HG03342 (cell line): ENCODE results near the gene SLK.

Source experiments
- ATAC-seq: cut with Tn5 transposase; IDR thresholded peaks from one replicate; pipeline ENCODE4 v1.9.1; 2021; ENCODE audit warnings: mild to moderate bottlenecking, moderate library complexity; ENCODE audit not compliant: unreplicated experiment

Gene SLK

DNA sequence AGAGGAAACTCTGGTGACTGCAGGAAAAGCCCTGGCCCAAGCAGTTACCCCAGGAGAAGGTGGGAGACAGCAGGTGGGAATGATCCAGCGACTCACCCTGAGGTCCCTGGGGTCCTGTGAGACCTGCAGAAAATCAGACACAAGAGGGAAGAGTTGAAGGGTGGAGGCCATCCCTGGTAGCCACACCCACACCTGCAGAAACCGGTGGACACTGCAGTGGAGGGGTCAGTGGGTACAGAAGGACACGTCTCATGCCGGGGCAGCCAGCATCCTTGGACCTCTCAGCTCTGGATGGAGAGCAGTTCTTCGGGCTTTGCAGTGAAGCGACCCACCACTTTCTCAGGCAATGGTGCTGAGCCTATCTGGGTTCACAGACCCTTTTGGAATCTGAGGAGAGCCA, 79.7 kb downstream of the SLK start:
- ATAC-seq: no peak

DNA sequence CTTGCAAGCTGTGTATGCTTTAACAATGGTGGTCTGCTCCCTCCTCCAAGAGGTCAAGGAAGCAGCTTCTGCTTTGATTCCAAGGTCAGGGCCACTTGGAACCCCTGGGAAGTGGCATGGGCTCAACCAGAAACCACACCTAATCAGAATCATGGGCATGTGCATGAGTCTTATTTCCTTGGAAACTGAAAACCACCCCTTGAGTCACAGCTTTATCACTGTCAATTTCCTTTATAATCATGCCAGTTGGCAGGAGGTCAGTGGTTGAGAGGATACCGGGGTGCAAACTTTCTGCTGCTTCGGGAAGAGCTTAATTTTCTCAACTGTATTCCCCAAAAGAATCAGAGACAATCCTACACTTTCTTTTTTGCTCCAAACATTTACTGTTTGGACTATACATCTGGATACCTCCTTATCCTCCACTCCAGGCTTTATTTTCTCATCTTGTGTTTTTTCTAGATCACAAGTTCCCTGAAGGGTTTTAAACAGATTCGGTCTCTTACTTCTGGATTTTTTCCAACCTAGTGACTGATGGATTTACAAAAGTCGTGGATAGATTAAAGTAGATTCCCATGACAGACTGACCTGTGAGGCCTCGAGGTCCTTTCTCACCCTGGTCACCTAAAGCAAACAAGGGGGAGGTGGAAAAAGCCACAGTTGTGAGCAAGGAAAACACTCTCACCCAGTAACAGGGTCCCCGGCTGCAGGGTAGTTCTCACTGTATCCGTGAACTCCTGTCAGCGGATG, 82.7 kb downstream of the SLK start:
- ATAC-seq: no peak

DNA sequence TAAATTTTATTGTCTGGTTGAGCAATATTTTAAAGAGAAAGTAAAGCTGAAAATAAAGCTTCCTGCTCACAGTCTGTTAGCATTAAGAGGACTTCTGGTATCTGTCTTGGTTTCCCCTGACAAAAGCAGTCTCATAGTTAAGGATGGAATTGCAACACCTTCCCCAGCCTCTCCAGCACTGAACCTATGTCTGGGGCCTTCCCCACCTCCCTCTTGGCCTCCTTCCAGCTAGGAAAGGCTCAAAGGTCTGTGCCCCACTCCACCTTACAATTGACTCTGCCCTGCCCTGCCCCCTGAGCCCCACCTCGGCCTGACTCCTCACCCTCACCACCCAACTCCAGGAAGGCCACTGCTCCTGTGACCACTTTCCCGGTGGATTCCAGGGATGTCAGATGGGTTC, 85.5 kb downstream of the SLK start:
- ATAC-seq: no peak

DNA sequence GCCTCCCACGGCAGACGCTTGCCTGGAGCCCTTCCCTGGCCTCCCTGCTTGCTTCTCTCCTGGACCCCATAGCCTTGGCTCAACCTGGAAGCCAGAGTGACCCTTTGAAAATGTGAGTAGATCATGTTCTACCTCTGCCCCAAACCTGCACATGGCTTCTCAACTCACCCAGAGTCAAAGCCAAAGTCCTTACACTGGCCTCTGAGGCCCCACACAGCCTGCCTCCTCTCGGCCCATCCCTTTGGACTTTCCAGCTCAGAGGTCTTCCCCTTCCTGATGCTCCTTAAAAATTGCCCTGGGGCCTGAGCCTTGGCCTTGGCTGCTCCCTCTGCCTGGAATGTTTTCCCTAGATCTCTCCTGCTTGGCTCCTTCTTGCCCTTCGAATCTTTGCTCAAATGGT, 86.3 kb downstream of the SLK start:
- no peak for ATAC-seq

DNA sequence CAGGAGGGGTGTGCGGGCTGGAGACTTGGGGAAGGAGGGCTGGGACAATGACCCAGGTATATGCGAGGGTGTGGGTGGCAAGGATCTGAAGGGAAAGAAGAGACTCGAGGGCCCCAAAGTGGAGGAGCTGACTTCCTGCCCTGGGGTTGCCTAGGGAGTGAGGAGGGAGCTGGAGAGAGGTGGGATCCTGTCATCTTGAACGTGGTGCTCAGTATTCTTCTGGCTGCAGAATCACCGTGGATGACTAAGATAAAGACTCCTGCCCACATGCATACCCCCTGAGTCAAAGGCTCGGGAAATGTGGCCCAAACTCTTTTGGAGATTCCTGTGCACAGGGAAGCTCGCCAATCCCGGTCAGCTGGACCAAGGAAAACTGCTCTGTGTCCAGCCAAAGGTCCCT, 87.5 kb downstream of the SLK start:
- ATAC-seq: no peak

DNA sequence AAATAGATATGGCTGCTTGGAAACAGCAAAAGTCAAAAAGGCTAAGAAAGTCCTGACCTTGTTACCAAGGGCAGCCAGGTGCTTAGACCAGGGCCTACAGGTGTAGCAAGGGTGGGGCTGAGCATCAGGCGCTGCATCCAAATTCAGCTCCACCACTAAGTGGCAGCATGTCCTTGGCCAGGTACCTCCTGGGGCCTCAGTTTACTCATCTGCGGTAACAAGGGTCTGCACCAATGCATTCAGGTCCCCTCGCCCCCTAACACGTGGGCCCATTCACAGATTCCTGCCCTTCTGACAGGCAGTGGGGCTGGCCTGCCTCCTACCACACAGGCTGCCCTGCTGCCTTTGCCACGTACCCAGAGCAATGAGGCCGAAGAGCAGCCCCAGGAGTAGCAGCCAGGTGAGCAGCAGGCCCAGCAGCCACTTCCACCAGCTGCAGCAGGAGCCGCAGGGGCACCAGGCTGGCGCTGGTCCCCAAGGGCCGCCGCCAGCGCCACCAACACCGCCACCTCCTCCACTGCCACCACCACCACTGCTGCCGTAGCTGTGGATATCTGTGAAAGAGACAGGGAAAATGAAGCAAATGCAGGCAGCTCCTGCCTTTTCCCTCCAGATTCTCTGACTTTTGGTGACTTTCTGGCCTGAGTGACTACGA, 89.8 kb downstream of the SLK start:
- ATAC-seq: no peak

DNA sequence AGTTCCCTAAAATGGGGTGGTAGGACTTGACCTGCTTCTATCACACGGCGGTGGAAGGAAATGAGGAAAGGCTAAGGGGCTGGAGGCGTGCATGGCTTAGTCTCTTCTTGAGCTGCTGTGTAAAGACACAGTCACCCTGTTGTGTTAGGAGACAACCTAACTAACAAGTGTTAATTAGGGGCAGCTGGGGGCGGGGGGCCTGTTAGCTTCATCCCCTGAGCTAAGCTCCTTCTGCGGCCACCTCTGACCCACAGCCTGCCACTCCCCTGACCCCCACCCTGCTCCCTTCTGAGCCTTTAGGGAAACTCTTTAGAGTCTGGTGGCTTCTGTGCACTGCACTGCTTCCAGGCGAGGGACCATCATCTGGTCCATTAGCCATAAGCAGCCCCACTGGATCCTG, 90.8 kb downstream of the SLK start:
- no peak for ATAC-seq

DNA sequence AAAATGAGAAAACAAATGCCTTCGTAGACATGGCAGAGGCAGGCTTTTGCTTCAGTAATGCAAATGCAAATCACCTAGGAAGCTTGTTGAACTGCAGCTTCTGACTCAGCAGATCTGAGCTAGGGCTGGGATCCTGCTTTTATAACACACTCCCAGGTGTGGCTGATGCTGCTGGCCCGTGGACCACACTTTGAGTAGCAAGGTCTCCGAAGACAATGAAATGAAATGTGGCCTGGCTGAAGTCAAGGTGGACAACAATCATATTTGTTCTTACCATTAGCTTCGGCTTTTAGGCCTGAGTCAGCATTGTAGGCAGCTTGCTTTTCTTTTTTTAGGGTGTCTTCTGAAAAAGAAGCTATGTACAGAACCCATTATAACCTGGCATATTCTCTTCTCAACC, 92.4 kb downstream of the SLK start:
- no peak for ATAC-seq

DNA sequence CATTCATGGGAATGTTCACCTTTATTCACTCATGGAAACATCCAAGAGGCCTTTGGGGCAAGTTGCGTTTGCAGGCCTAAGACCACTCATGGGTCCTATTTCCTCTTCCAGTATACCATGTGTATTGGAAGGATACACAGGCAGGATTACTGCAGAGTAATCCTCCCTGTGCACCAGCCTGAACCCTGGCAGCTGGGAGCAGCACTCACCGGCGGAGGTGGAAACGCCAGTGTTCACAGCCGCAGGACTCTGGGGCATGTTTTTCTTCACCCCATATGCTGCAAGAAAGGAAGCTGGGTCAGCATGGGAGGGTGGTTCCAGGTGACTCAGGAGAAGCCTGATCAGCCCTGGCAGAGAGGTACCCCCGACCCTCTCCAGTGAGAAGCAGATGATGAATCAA, 94.3 kb downstream of the SLK start:
- no peak for ATAC-seq

DNA sequence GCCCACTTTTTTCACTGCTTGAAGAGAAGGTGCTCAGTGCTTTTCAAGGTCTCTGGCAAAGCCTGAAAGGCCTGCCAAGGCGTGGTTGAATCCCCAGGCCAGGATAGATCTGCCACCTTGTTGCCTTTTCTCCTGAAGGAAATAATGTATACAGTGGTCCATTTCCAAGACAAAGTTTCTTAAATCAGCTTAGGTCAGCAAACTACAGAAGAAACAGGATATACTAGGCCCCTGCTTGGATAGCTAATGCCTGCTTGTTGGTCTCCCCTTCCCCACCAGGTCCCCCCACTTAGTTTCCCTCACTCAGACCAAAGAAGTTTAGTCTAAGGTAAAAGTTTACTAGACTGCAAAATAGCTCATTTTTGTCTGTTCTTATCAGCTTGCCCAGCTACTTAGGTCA, 98.8 kb downstream of the SLK start:
- no peak for ATAC-seq

DNA sequence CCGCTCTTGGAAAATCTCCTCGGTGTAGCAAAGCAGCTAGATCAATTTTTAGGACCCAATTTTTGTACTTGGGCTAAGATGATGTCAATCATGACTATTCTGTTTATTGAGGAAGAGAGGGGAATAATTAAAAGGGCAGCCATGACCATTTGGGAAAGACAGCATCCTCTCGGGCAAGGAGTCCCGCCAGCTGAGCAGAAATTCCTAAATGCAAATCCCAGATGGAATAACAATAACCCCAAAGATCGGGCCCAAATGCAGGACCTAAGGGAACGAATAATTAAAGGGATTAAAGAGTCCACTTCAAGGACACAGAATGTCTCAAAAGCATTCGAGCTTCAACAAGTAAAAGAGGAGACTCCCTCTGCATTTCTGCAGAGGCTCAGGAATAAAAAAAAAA, 100.0 kb downstream of the SLK start:
- no peak for ATAC-seq

DNA sequence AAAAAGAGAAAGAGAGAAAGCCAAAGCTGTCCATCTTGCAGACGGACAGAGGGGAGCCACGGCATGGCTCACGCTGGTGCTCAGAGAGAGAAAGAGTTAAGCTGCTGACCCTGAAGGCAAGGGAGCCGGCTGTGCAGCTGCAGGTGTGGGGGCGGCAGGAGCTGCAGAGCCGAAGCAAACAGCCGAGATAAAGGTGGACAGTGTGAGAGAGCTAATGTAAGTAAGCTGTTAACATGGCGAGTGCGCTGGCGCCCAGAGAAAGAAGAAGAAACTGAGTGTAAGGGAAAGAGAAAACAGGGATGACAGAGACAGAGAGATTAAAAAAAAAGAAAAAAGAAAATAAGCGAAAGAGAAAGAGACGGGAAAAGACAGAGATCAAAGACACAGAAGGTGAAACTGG, 100.6 kb downstream of the SLK start:
- no peak for ATAC-seq

DNA sequence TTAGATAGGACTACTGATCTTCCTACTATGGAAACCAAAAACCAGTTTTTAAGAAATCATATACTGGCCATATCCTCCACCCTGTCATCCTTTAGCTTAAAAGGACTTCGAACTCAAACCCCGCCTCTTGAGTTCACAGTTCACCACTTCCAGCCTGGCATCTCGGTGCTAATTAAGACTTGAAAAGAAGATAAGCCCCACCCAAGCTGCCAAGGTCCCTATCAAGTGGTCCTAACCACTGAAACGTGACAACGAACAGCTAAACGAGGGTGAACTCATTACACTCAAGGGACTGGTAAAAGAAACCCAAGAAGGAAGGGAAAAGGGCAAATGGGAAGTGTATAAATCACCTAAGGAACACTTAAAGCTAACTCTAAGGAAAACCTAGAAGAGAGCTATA, 102.7 kb downstream of the SLK start:
- no peak for ATAC-seq

DNA sequence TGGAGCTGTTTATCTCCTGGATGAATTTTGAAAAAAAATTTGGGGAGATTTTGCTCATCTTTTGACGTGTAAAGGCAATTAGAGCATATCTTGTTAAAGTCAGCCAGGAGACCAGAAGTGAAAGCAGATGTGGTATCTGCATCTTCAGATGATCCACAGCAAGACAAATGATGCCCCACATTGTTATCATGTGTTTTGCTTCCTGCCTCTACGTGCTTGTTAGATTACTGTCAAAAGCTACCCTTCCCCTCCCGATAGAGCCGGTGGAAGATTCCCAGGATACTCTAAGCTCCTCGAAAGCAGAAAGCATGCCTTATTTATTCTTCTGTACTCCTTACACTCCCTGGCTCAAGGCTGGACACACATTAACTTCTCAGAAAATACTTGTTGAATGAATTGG, 105.8 kb downstream of the SLK start:
- no peak for ATAC-seq

DNA sequence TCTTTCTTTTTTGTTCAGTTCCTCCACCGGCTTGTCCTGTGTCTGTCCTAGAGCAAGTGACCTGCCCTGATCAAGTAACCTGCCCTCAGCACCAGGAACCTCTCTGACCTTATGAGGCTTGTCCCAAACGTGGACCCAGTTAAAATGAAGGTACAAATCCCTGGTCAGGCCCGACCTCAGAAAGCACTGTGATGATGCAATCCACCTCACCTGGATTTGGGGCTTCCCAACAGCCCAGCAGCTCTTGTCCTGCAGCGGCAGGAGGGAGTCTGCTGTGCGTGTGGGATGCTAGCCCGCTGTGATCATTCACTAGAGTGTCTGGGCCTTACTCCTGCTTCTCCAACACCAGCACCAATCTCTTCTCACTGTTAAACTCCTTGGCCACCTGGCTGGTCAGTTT, 107.6 kb downstream of the SLK start:
- no peak for ATAC-seq

DNA sequence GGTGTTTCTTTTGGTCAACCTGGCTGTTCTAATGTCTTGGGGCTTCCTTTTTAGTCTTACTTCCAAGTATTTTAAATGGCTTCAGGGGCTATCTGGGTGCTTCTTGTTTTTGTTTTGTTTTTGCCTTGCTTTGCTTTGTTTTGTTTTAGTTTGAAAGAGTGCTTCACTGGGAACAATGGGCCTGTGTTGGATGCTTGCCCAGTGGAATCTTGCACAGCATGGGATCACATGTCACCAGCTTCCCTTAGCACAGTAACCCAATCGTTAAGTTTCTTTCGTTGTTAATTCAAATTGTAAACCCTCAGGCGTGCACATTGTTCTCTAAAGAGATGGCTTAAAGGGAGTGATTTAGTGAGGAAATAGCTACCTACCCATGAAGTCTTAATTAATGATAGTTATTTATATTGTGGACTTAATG, 109.8 kb downstream of the SLK start:
- ATAC-seq: no peak

DNA sequence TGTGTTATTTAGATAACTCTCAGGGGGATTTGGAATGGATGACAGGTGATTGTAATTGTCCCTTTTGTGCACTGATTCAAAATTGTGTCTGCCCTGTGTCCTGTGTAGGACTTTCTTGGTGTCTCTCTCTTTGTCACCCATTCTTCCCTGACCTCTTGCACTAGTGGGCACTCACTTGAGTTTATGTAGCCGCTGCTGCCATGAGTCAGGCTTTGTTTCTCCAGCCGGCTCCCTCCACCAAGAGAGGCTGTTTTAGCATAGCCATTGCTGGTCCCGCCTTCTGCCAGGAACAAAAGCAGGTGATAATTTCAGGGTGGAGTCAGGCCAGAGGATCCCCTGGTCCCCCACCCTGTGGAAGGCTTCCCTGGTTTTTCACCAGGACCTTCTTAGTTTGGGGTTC, 110.3 kb downstream of the SLK start:
- ATAC-seq: no peak

DNA sequence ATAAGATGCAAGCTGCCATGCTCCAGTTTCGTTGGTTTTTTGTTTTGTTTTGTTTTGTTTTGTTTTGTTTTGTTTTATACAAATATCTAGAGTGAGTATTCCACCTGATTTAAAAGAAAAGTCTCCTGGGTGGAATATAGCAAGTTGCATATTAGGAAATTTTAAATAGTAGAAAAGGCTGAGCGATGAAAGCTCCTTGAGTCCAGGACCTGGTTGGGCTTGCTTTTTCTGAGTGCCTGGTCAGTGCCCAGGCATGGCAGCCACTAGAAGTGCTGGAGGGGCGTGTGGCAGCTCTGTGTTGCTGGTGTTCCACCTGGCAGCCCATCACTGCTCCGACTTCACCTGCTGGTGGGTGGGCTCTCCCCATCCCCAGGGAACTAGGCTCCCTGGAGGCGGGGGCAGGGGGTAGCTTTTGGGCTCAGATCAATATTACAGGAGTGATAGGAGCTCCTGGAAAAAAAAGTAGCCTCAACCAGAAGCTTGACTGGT, 110.8 kb downstream of the SLK start:
- ATAC-seq: no peak
